Measurements from ENCODE around the gene HOXD11.

The HOXD11 gene

GRCh38 chr2:176146645-176147044, 39.6 kb downstream of the HOXD11 start:
- TF ChIP-seq TEAD4 (IDR thresholded peaks at IDR 0.05) = no peak
- TF ChIP-seq TAF1 (IDR thresholded peaks at IDR 0.05; ENCODE audit: low read depth) = no peak
- TF ChIP-seq FOXM1 (IDR thresholded peaks at IDR 0.05; ENCODE audit: borderline replicate concordance, low read depth) = no peak
- no peak for TF ChIP-seq CREB1 (IDR thresholded peaks at IDR 0.05; ENCODE audit: low read depth)
- TF ChIP-seq MAX (IDR thresholded peaks at IDR 0.05) = no peak
- no peak for TF ChIP-seq CEBPB (IDR thresholded peaks at IDR 0.05)
- no peak for TF ChIP-seq YY1 (IDR thresholded peaks at IDR 0.05; ENCODE audit: low read depth)
- TF ChIP-seq EP300 (IDR thresholded peaks at IDR 0.05; ENCODE audit: borderline replicate concordance) = no peak
- no peak for TF ChIP-seq NFIC (IDR thresholded peaks at IDR 0.05)
- TF ChIP-seq ZBTB7A (IDR thresholded peaks at IDR 0.05; ENCODE audit: low read depth) = no peak
- no peak for TF ChIP-seq RAD21 (IDR thresholded peaks at IDR 0.05; ENCODE audit: low read depth)

GRCh38 chr2:176147210-176147799, 40.2 kb downstream of the HOXD11 start:
- no peak for TF ChIP-seq EP300 (IDR thresholded peaks at IDR 0.05; ENCODE audit: borderline replicate concordance)
- TF ChIP-seq TAF1 (IDR thresholded peaks at IDR 0.05; ENCODE audit: low read depth) = no peak
- TF ChIP-seq FOXM1 (IDR thresholded peaks at IDR 0.05; ENCODE audit: borderline replicate concordance, low read depth) = no peak
- TF ChIP-seq TCF12 (IDR thresholded peaks at IDR 0.05; ENCODE audit: low read depth) = no peak
- TF ChIP-seq REST (IDR thresholded peaks at IDR 0.05; ENCODE audit: low read depth) = no peak
- no peak for TF ChIP-seq TEAD4 (IDR thresholded peaks at IDR 0.05)
- no peak for TF ChIP-seq YY1 (IDR thresholded peaks at IDR 0.05; ENCODE audit: low read depth)
- TF ChIP-seq EGR1 (IDR thresholded peaks at IDR 0.05) = no peak
- no peak for TF ChIP-seq ZBTB7A (IDR thresholded peaks at IDR 0.05; ENCODE audit: low read depth)
- no peak for TF ChIP-seq CREB1 (IDR thresholded peaks at IDR 0.05; ENCODE audit: low read depth)
- TF ChIP-seq MAX (IDR thresholded peaks at IDR 0.05) = no peak
- TF ChIP-seq RAD21 (IDR thresholded peaks at IDR 0.05; ENCODE audit: low read depth) = no peak
- no peak for TF ChIP-seq CEBPB (IDR thresholded peaks at IDR 0.05)
- TF ChIP-seq, protein P1, sequence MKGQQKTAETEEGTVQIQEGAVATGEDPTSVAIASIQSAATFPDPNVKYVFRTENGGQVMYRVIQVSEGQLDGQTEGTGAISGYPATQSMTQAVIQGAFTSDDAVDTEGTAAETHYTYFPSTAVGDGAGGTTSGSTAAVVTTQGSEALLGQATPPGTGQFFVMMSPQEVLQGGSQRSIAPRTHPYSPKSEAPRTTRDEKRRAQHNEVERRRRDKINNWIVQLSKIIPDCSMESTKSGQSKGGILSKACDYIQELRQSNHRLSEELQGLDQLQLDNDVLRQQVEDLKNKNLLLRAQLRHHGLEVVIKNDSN (IDR thresholded peaks at IDR 0.05) = no peak
- no peak for TF ChIP-seq NFIC (IDR thresholded peaks at IDR 0.05)

GRCh38 chr2:176147800-176148496, 40.9 kb downstream of the HOXD11 start:
- TF ChIP-seq RAD21 (IDR thresholded peaks at IDR 0.05; ENCODE audit: low read depth) (no peak), ZBTB7A (IDR thresholded peaks at IDR 0.05; ENCODE audit: low read depth) (no peak), FOXM1 (IDR thresholded peaks at IDR 0.05; ENCODE audit: borderline replicate concordance, low read depth) (no peak), TAF1 (IDR thresholded peaks at IDR 0.05; ENCODE audit: low read depth) (no peak), NFIC (IDR thresholded peaks at IDR 0.05) (no peak), YY1 (IDR thresholded peaks at IDR 0.05; ENCODE audit: low read depth) (no peak), TEAD4 (IDR thresholded peaks at IDR 0.05) (no peak), REST (IDR thresholded peaks at IDR 0.05; ENCODE audit: low read depth) (no peak)

DNA sequence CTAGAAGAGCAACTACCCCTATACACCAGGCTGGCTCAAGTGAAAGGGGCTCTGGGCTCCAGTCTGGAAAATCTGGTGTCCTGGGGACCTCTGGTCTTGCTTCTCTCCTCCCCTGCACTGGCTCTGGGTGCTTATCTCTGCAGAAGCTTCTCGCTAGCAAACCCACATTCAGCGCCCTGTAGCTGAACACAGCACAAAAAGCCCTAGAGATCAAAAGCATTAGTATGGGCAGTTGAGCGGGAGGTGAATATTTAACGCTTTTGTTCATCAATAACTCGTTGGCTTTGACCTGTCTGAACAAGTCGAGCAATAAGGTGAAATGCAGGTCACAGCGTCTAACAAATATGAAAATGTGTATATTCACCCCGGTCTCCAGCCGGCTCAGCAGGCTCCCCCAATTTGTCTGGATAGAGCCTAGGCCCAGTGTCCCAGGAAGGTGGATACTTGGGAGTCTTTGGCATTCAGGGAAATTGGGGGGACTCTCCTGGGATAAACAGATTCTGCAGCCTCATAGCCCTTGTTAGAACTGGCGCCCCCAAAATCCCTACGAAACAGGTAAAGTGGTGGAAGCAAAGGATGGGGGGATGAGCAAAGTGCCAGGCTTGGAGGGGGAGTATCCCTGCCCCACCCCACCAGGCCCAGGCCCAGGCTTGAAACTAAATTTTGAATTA, 41.8 kb downstream of the HOXD11 start:
- TF ChIP-seq FOXM1 (IDR thresholded peaks at IDR 0.05; ENCODE audit: borderline replicate concordance, low read depth) = no peak
- TF ChIP-seq CREB1 (IDR thresholded peaks at IDR 0.05; ENCODE audit: low read depth) = no peak
- TF ChIP-seq ZBTB7A (IDR thresholded peaks at IDR 0.05; ENCODE audit: low read depth) = no peak
- TF ChIP-seq CEBPB (IDR thresholded peaks at IDR 0.05) = no peak
- TF ChIP-seq RAD21 (IDR thresholded peaks at IDR 0.05; ENCODE audit: low read depth) = no peak
- TF ChIP-seq EP300 (IDR thresholded peaks at IDR 0.05; ENCODE audit: borderline replicate concordance) = no peak
- no peak for TF ChIP-seq NFIC (IDR thresholded peaks at IDR 0.05)
- TF ChIP-seq REST (IDR thresholded peaks at IDR 0.05; ENCODE audit: low read depth) = no peak
- TF ChIP-seq MAX (IDR thresholded peaks at IDR 0.05) = no peak
- no peak for TF ChIP-seq EGR1 (IDR thresholded peaks at IDR 0.05)
- TF ChIP-seq TEAD4 (IDR thresholded peaks at IDR 0.05) = no peak
- no peak for TF ChIP-seq YY1 (IDR thresholded peaks at IDR 0.05; ENCODE audit: low read depth)
- TF ChIP-seq TAF1 (IDR thresholded peaks at IDR 0.05; ENCODE audit: low read depth) = no peak
- TF ChIP-seq, protein P1 (IDR thresholded peaks at IDR 0.05) = no peak
- TF ChIP-seq TCF12 (IDR thresholded peaks at IDR 0.05; ENCODE audit: low read depth) = no peak

Measured in Ishikawa (cell line).